ENCODE data around the gene HEPHL1.

The HEPHL1 gene

DNA sequence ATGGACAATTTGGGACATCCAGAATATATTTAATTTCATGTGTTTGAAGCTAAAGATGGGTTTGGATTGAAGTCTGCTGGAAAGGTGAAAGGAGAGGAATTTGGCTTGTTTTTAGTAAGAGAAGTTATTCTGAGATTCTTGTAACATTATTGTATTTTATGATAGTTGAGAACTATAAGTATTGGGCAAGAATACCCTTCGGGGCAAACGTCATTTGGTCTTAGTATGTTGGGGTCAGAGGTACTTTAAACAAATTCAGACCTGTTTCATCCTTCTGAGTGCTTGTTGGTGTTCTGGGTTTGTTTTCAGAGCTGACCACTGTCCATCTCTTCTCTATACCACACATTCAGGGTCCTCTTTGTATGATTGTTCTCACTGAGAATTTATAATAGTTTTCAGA lies 127.0 kb downstream of the HEPHL1 start:
- TF ChIP-seq FOXP2 (optimal IDR thresholded peaks at IDR 0.05; ENCODE audit: borderline replicate concordance, extremely low read depth, extremely low read length, insufficient read depth) (no peak), TAF1 (IDR thresholded peaks at IDR 0.05; ENCODE audit: borderline replicate concordance, insufficient read depth, low read length) (no peak), SIN3A (IDR thresholded peaks at IDR 0.05; ENCODE audit: borderline replicate concordance, insufficient read depth, low read length) (no peak), POLR2AphosphoS5 (IDR thresholded peaks at IDR 0.05; ENCODE audit: low read depth, low read length) (no peak)
- TF ChIP-seq, protein P1, sequence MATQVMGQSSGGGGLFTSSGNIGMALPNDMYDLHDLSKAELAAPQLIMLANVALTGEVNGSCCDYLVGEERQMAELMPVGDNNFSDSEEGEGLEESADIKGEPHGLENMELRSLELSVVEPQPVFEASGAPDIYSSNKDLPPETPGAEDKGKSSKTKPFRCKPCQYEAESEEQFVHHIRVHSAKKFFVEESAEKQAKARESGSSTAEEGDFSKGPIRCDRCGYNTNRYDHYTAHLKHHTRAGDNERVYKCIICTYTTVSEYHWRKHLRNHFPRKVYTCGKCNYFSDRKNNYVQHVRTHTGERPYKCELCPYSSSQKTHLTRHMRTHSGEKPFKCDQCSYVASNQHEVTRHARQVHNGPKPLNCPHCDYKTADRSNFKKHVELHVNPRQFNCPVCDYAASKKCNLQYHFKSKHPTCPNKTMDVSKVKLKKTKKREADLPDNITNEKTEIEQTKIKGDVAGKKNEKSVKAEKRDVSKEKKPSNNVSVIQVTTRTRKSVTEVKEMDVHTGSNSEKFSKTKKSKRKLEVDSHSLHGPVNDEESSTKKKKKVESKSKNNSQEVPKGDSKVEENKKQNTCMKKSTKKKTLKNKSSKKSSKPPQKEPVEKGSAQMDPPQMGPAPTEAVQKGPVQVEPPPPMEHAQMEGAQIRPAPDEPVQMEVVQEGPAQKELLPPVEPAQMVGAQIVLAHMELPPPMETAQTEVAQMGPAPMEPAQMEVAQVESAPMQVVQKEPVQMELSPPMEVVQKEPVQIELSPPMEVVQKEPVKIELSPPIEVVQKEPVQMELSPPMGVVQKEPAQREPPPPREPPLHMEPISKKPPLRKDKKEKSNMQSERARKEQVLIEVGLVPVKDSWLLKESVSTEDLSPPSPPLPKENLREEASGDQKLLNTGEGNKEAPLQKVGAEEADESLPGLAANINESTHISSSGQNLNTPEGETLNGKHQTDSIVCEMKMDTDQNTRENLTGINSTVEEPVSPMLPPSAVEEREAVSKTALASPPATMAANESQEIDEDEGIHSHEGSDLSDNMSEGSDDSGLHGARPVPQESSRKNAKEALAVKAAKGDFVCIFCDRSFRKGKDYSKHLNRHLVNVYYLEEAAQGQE (IDR thresholded peaks at IDR 0.05; ENCODE audit: insufficient read depth in 1 of 2, low read depth in 2 of 2, low read length in 2 of 2), result no peak

DNA sequence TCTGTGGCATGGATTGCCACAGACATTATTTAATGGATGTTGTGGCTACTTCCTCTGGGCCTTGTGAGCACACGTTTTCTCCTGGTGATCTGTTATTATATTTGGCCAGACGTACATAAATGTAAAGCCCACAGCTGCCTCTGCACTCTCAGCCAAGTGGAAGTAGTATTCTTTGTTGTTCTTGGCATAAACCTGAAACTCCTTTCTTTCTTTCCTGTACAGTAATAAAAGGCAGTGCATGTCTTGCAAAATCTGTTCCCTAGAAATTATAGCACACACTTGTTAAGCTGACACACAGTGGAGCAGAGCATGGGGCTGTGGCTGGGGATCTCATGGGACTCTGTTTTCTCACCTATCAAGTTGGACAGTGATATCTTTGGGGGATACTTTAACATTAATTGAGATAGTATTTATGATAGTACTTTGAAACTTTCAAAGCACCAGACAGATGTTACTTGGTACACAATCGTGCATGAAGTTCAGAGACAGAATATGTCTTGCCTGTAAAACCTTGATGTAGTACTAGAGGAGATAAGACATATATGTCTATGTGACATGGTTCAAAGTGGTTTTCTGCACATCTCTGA lies 128.4 kb downstream of the HEPHL1 start:
- TF ChIP-seq TAF1 (IDR thresholded peaks at IDR 0.05; ENCODE audit: borderline replicate concordance, insufficient read depth, low read length), result no peak
- TF ChIP-seq FOXP2 (optimal IDR thresholded peaks at IDR 0.05; ENCODE audit: borderline replicate concordance, extremely low read depth, extremely low read length, insufficient read depth), result no peak
- TF ChIP-seq SIN3A (IDR thresholded peaks at IDR 0.05; ENCODE audit: borderline replicate concordance, insufficient read depth, low read length), result peak; percentile 88; the same call in 1 of the 2 replicates
- TF ChIP-seq, protein P1 (IDR thresholded peaks at IDR 0.05; ENCODE audit: insufficient read depth in 1 of 2, low read depth in 2 of 2, low read length in 2 of 2), result 0 out of 4 replicates have a peak, but pooled peaks of 1 of the 2 experiments have one; percentile 20

DNA sequence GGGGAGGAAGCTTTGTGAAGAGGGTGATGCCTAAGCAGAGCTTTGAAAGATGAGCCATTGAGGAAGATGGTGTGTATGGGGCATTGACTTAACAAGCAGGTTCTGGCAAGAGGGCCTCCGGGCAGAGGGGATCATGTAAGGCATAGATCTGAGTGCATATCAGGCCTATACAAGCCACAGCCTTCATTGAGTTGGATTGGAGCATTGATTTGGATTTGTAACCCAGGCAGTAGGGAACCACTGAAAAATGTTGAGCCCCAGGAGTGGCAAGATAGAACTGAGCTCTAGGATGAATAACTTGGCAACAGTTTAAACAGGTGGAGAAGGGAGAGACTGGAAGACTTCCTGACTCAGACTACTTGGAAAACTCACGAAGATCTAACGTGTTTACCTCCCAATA lies 128.9 kb downstream of the HEPHL1 start:
- TF ChIP-seq POLR2AphosphoS5 (IDR thresholded peaks at IDR 0.05; ENCODE audit: low read depth, low read length) (no peak), SIN3A (IDR thresholded peaks at IDR 0.05; ENCODE audit: borderline replicate concordance, insufficient read depth, low read length) (no peak), FOXP2 (optimal IDR thresholded peaks at IDR 0.05; ENCODE audit: borderline replicate concordance, extremely low read depth, extremely low read length, insufficient read depth) (no peak), TAF1 (IDR thresholded peaks at IDR 0.05; ENCODE audit: borderline replicate concordance, insufficient read depth, low read length) (no peak)
- TF ChIP-seq, protein P1 (IDR thresholded peaks at IDR 0.05; ENCODE audit: insufficient read depth in 1 of 2, low read depth in 2 of 2, low read length in 2 of 2), result no peak

DNA sequence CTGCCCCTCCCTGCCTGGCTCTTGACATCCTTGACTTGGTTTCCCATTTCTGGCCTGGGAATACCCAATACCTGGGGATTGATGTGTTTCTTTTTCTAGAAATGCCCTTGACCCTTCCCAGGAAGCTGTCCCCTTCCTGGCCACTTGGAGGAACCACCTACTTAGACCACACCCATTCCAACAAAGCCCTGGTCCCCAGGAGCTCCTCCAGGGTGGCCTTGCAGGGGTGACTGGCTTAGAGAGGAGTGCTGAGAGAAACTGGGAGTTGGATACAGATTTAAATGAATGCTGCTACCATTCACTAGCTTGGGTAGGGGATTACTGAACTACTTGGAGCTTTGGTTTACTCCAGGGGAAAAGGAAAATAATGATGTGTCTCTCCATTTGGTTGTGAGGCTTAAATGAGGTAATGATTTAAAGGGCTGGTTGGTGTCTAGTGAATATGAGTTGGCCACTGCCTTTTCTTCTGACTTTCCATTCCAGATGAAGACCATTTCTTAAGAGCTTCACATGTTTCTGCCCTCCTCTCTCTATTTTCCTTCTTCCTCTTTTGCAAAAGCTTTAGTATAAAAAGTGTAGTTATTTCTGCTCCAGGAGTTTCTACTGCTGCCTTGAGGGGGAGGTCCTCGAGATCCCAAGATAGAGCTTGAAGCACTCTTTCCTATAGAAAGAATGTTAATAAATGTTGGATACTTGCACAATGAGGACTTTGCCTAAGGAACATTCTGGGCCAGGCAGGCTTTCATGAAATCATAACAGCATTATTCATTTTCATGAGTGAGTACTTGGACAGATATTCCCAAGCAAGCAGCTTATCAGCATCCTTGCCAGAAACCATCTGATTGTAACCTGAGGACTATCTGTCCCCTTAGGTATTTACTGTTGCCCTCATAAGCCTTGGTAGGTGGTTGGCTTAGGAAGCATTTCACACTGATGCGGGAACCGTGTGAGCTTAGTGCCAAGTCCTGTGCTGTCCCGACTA lies 129.8 kb downstream of the HEPHL1 start:
- TF ChIP-seq, protein P1 (IDR thresholded peaks at IDR 0.05; ENCODE audit: insufficient read depth in 1 of 2, low read depth in 2 of 2, low read length in 2 of 2), result no peak
- no peak for TF ChIP-seq TAF1 (IDR thresholded peaks at IDR 0.05; ENCODE audit: borderline replicate concordance, insufficient read depth, low read length)
- no peak for TF ChIP-seq FOXP2 (optimal IDR thresholded peaks at IDR 0.05; ENCODE audit: borderline replicate concordance, extremely low read depth, extremely low read length, insufficient read depth)
- no peak for TF ChIP-seq POLR2AphosphoS5 (IDR thresholded peaks at IDR 0.05; ENCODE audit: low read depth, low read length)
- TF ChIP-seq SIN3A (IDR thresholded peaks at IDR 0.05; ENCODE audit: borderline replicate concordance, insufficient read depth, low read length), result no peak
